WTC11 (cell line): ENCODE results near the gene LAS1L. TPM values are rescaled to one million over a fixed set of nuclear protein-coding genes. Genes with fewer than 3 reads are reported as not detected.

Experiments used
- ATAC-seq: fragments of 200-7000 bp; cut with Tn5 transposase; 2 replicates; pipeline ENCODE4 v1.10.0; 2021; ENCODE audit warnings: mild to moderate bottlenecking, moderate library complexity
- CTCF ChIA-PET: fragments of 300-600 bp; sonication (Branson Sonifier 250); formaldehyde crosslinking; loops from one replicate; lab custom pipeline; 2021; ENCODE audit warnings: antibody characterized with exemption; lab: Charles Lee
- POLR2A ChIA-PET: fragments of 350-600 bp; sonication (Branson Sonifier 250); formaldehyde crosslinking; loops from one replicate; lab custom pipeline; 2021; ENCODE audit warnings: antibody characterized with exemption; lab: Charles Lee
- DNase-seq: peaks from one replicate; pipeline ENCODE4 v3.0.0; 2021; ENCODE audit warnings: low spot score
- H3K27ac Mint-ChIP-seq: 2 replicates; pipeline ENCODE4 v1.8.0; 2021; ENCODE audit warnings: mixed read lengths
- H3K27me3 Mint-ChIP-seq: 2 replicates; pipeline ENCODE4 v1.8.0; 2021; ENCODE audit warnings: low read depth, mild to moderate bottlenecking, moderate library complexity, mixed read lengths
- H3K36me3 Mint-ChIP-seq: 2 replicates; pipeline ENCODE4 v1.8.0; 2021; ENCODE audit warnings: mixed read lengths
- H3K4me1 Mint-ChIP-seq: 2 replicates; pipeline ENCODE4 v1.8.0; 2022; ENCODE audit warnings: mixed read lengths
- H3K4me3 Mint-ChIP-seq: 2 replicates; pipeline ENCODE4 v1.8.0; 2021; ENCODE audit warnings: mild to moderate bottlenecking, moderate library complexity, mixed read lengths
- H3K9me3 Mint-ChIP-seq: 2 replicates; pipeline ENCODE4 v1.8.0; 2021; ENCODE audit warnings: mixed read lengths
- CREM ChIP-seq: sonication (generic); formaldehyde crosslinking; IDR thresholded peaks from 2 replicates; pipeline ENCODE4 v1.8.1; 2022; ENCODE audit warnings: mild to moderate bottlenecking, missing genetic modification reagents, moderate library complexity
- ELF4 ChIP-seq: sonication (generic); formaldehyde crosslinking; IDR thresholded peaks from 2 replicates; pipeline ENCODE4 v1.8.1; 2022; ENCODE audit warnings: low read depth, mild to moderate bottlenecking, moderate library complexity, missing genetic modification reagents
- ESRRA ChIP-seq: sonication (generic); formaldehyde crosslinking; IDR thresholded peaks from 2 replicates; pipeline ENCODE4 v1.8.1; 2022; ENCODE audit warnings: mild to moderate bottlenecking, missing genetic modification reagents, borderline replicate concordance
- FOXK1 ChIP-seq: sonication (generic); formaldehyde crosslinking; IDR thresholded peaks from 2 replicates; pipeline ENCODE4 v1.8.0; 2022; ENCODE audit warnings: mild to moderate bottlenecking, moderate library complexity, missing genetic modification reagents
- HMGA2 ChIP-seq: fragments of 250-450 bp; sonication (Bioruptor Pico); IDR thresholded peaks from 2 replicates; pipeline ENCODE4 v1.4.0; 2021; ENCODE audit warnings: mild to moderate bottlenecking, moderate library complexity
- JUN ChIP-seq: sonication (generic); formaldehyde crosslinking; IDR thresholded peaks from 2 replicates; pipeline ENCODE4 v1.8.0; 2023; ENCODE audit warnings: mild to moderate bottlenecking, missing genetic modification reagents
- MXD4 ChIP-seq: fragments of 250-450 bp; sonication (Bioruptor Pico); IDR thresholded peaks from 2 replicates; pipeline ENCODE4 v1.8.0; 2021; ENCODE audit warnings: mild to moderate bottlenecking, moderate library complexity, borderline replicate concordance
- MYBL2 ChIP-seq: sonication (generic); formaldehyde crosslinking; IDR thresholded peaks from 2 replicates; pipeline ENCODE4 v1.8.1; 2023; ENCODE audit warnings: mild to moderate bottlenecking, moderate library complexity, missing genetic modification reagents
- NFATC4 ChIP-seq: fragments of 250-450 bp; sonication (Bioruptor Pico); IDR thresholded peaks from 2 replicates; pipeline ENCODE4 v1.9.0; 2021; ENCODE audit warnings: mild to moderate bottlenecking
- NFE2L1 ChIP-seq: sonication (generic); formaldehyde crosslinking; IDR thresholded peaks from 2 replicates; pipeline ENCODE4 v1.8.1; 2023; ENCODE audit warnings: missing genetic modification reagents
- PRRX2 ChIP-seq: fragments of 250-450 bp; sonication (Bioruptor Pico); IDR thresholded peaks from 2 replicates; pipeline ENCODE4 v1.8.0; 2021; ENCODE audit warnings: mild to moderate bottlenecking
- SMAD4 ChIP-seq: sonication (generic); formaldehyde crosslinking; IDR thresholded peaks from 2 replicates; pipeline ENCODE4 v1.8.0; 2022; ENCODE audit warnings: mild to moderate bottlenecking, missing genetic modification reagents
- TCF7 ChIP-seq: sonication (generic); formaldehyde crosslinking; IDR thresholded peaks from 2 replicates; pipeline ENCODE4 v1.8.0; 2022; ENCODE audit warnings: mild to moderate bottlenecking, low read depth, missing genetic modification reagents, moderate library complexity
- TEAD1 ChIP-seq: sonication (generic); formaldehyde crosslinking; IDR thresholded peaks from 2 replicates; pipeline ENCODE4 v1.8.0; 2022; ENCODE audit warnings: mild to moderate bottlenecking, missing genetic modification reagents
- ZBTB21 ChIP-seq: sonication (generic); formaldehyde crosslinking; IDR thresholded peaks from 2 replicates; pipeline ENCODE4 v1.8.1; 2023; ENCODE audit warnings: mild to moderate bottlenecking, missing genetic modification reagents, borderline replicate concordance
- ZNF138 ChIP-seq: sonication (generic); formaldehyde crosslinking; conservative IDR thresholded peaks from 2 replicates; pipeline ENCODE4 v1.8.1; 2022; ENCODE audit warnings: mild to moderate bottlenecking, moderate library complexity, missing genetic modification reagents
- ZNF219 ChIP-seq: sonication (generic); formaldehyde crosslinking; IDR thresholded peaks from 2 replicates; pipeline ENCODE4 v1.8.0; 2023; ENCODE audit warnings: missing genetic modification reagents, mild to moderate bottlenecking, borderline replicate concordance
- ZNF416 ChIP-seq: fragments of 250-450 bp; sonication (Bioruptor Pico); IDR thresholded peaks from 2 replicates; pipeline ENCODE4 v1.9.0; 2021; ENCODE audit warnings: mild to moderate bottlenecking, inconsistent platforms
- ZNF671 ChIP-seq: fragments of 250-450 bp; sonication (Bioruptor Pico); IDR thresholded peaks from 2 replicates; pipeline ENCODE4 v1.8.0; 2021; ENCODE audit warnings: mild to moderate bottlenecking
- total RNA-seq: library from RNA; stranded (reverse); gene quantifications from 3 replicates; pipeline ENCODE4 v1.2.3, GENCODE V29; 2021
- TF ChIP-seq, protein P1 (sequence below): sonication (generic); formaldehyde crosslinking; IDR thresholded peaks from 2 replicates; pipeline ENCODE4 v1.8.0; 2022; ENCODE audit warnings: missing genetic modification reagents
- TF ChIP-seq, protein P2 (sequence below): fragments of 250-450 bp; sonication (Bioruptor Pico); IDR thresholded peaks from 2 replicates; pipeline ENCODE4 v2.1.2; 2022; ENCODE audit warnings: mild to moderate bottlenecking, moderate library complexity
- TF ChIP-seq, protein P3 (sequence below): sonication (generic); formaldehyde crosslinking; IDR thresholded peaks from 2 replicates; pipeline ENCODE4 v1.8.1; 2023; ENCODE audit warnings: mild to moderate bottlenecking, missing genetic modification reagents, moderate library complexity
- TF ChIP-seq, protein P4 (sequence below): fragments of 250-450 bp; sonication (Bioruptor Pico); IDR thresholded peaks from 2 replicates; pipeline ENCODE4 v1.9.0; 2021; ENCODE audit warnings: mild to moderate bottlenecking
- TF ChIP-seq, protein P5 (sequence below): fragments of 200-600 bp; IDR thresholded peaks from 2 replicates; pipeline ENCODE4 v1.8.0; 2022; ENCODE audit warnings: antibody characterized with exemption
- TF ChIP-seq, protein P6 (sequence below): sonication (generic); formaldehyde crosslinking; IDR thresholded peaks from 2 replicates; pipeline ENCODE4 v1.8.1; 2023; ENCODE audit warnings: mild to moderate bottlenecking, missing genetic modification reagents

The LAS1L gene
- total RNA-seq, 1 experiment from 2014 or later: 65.1 TPM

DNA sequence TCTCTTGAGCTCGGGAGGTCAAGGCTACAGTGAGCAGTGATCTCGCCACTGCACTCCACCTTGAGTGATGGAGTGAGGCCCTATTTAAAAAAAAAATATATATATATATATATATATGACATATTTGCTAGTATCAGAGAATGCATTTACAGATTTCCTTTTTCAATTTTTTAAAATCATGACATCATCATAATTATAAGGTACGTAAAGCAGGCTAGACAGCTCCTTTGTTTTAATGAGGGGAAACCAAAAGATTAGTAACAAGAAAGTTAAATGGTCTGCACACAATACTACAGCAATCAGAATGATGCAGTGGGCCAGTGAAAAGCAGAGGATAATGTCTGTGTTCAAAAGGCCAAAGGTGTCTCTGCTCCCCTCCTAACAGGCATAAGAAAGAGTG lies 43.0 kb downstream of the LAS1L start:
- Mint-ChIP-seq H3K4me3 (no peak overlapping the region), H3K27me3 (no peaks in the 10 kb centered on the region), H3K36me3 (no peaks in the 10 kb centered on the region), H3K4me1 (peaks cover 14% of the 10 kb centered on the region), H3K9me3 (no peaks in the 10 kb centered on the region), H3K27ac (no peak overlapping the region)
- DNase-seq: no peak
- no peak for ATAC-seq
- TF ChIP-seq NFATC4 (CRISPR knock-in tag) (no peak), CREM (no peak), ZBTB21 (CRISPR knock-in tag) (no peak), PRRX2 (CRISPR knock-in tag) (no peak), ESRRA (CRISPR knock-in tag) (no peak), TCF7 (CRISPR knock-in tag) (no peak), JUN (CRISPR knock-in tag) (no peak), SMAD4 (CRISPR knock-in tag) (no peak), ZNF416 (CRISPR knock-in tag) (no peak), HMGA2 (CRISPR knock-in tag) (no peak), MXD4 (CRISPR knock-in tag) (no peak), ZNF671 (CRISPR knock-in tag) (no peak), FOXK1 (no peak), NFE2L1 (no peak), ZNF138 (no peak)
- TF ChIP-seq, protein P1, sequence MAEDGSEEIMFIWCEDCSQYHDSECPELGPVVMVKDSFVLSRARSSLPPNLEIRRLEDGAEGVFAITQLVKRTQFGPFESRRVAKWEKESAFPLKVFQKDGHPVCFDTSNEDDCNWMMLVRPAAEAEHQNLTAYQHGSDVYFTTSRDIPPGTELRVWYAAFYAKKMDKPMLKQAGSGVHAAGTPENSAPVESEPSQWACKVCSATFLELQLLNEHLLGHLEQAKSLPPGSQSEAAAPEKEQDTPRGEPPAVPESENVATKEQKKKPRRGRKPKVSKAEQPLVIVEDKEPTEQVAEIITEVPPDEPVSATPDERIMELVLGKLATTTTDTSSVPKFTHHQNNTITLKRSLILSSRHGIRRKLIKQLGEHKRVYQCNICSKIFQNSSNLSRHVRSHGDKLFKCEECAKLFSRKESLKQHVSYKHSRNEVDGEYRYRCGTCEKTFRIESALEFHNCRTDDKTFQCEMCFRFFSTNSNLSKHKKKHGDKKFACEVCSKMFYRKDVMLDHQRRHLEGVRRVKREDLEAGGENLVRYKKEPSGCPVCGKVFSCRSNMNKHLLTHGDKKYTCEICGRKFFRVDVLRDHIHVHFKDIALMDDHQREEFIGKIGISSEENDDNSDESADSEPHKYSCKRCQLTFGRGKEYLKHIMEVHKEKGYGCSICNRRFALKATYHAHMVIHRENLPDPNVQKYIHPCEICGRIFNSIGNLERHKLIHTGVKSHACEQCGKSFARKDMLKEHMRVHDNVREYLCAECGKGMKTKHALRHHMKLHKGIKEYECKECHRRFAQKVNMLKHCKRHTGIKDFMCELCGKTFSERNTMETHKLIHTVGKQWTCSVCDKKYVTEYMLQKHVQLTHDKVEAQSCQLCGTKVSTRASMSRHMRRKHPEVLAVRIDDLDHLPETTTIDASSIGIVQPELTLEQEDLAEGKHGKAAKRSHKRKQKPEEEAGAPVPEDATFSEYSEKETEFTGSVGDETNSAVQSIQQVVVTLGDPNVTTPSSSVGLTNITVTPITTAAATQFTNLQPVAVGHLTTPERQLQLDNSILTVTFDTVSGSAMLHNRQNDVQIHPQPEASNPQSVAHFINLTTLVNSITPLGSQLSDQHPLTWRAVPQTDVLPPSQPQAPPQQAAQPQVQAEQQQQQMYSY (CRISPR knock-in tag): no peak
- TF ChIP-seq, protein P2, sequence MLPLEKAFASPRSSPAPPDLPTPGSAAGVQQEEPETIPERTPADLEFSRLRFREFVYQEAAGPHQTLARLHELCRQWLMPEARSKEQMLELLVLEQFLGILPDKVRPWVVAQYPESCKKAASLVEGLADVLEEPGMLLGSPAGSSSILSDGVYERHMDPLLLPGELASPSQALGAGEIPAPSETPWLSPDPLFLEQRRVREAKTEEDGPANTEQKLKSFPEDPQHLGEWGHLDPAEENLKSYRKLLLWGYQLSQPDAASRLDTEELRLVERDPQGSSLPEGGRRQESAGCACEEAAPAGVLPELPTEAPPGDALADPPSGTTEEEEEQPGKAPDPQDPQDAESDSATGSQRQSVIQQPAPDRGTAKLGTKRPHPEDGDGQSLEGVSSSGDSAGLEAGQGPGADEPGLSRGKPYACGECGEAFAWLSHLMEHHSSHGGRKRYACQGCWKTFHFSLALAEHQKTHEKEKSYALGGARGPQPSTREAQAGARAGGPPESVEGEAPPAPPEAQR: no peak
- TF ChIP-seq, protein P3, sequence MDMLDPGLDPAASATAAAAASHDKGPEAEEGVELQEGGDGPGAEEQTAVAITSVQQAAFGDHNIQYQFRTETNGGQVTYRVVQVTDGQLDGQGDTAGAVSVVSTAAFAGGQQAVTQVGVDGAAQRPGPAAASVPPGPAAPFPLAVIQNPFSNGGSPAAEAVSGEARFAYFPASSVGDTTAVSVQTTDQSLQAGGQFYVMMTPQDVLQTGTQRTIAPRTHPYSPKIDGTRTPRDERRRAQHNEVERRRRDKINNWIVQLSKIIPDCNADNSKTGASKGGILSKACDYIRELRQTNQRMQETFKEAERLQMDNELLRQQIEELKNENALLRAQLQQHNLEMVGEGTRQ: no peak
- TF ChIP-seq, protein P4, sequence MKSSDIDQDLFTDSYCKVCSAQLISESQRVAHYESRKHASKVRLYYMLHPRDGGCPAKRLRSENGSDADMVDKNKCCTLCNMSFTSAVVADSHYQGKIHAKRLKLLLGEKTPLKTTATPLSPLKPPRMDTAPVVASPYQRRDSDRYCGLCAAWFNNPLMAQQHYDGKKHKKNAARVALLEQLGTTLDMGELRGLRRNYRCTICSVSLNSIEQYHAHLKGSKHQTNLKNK: no peak
- POLR2A ChIA-PET: no interaction called here
- CTCF ChIA-PET: no interaction called here

DNA sequence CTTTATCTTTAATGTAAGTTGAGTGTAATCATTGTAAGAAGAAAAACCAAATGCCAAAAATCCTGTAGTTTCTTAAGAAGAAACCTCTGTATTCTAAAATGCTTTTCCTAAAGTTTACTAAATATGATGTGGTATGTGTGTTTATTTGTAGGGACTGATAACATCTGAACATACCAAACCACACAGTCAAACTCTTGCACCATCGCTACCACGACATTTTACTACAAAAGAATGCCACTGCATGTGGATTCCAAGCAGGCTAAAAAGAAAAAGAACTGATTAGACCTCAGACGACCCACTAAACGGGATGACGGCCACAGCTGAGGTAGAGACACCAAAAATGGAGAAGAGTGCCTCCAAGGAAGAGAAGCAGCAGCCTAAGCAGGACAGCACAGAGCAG lies 46.1 kb downstream of the LAS1L start:
- ChIA-PET CTCF (interaction anchor here (1.2 kb wide), 1 partner anchor 40 kb away, joined by 3 read pairs; no protein-coding TSS in a partner anchor), POLR2A (no interaction called here)
- H3K4me3 Mint-ChIP-seq: no peak overlapping the region
- DNase-seq: no peak
- no peaks in the 10 kb centered on the region for H3K9me3 Mint-ChIP-seq
- H3K4me1 Mint-ChIP-seq: peaks cover 19% of the 10 kb centered on the region
- no peak for ATAC-seq
- no peaks in the 10 kb centered on the region for H3K27me3 Mint-ChIP-seq
- H3K36me3 Mint-ChIP-seq: no peaks in the 10 kb centered on the region
- no peak overlapping the region for H3K27ac Mint-ChIP-seq
- TF ChIP-seq ELF4 (CRISPR knock-in tag) (no peak), ZNF219 (CRISPR knock-in tag) (no peak), MYBL2 (no peak), PRRX2 (CRISPR knock-in tag) (no peak), TEAD1 (CRISPR knock-in tag) (no peak)
- TF ChIP-seq, protein P1 (CRISPR knock-in tag): no peak
- TF ChIP-seq, protein P5, sequence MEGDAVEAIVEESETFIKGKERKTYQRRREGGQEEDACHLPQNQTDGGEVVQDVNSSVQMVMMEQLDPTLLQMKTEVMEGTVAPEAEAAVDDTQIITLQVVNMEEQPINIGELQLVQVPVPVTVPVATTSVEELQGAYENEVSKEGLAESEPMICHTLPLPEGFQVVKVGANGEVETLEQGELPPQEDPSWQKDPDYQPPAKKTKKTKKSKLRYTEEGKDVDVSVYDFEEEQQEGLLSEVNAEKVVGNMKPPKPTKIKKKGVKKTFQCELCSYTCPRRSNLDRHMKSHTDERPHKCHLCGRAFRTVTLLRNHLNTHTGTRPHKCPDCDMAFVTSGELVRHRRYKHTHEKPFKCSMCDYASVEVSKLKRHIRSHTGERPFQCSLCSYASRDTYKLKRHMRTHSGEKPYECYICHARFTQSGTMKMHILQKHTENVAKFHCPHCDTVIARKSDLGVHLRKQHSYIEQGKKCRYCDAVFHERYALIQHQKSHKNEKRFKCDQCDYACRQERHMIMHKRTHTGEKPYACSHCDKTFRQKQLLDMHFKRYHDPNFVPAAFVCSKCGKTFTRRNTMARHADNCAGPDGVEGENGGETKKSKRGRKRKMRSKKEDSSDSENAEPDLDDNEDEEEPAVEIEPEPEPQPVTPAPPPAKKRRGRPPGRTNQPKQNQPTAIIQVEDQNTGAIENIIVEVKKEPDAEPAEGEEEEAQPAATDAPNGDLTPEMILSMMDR: no peak
- TF ChIP-seq, protein P6, sequence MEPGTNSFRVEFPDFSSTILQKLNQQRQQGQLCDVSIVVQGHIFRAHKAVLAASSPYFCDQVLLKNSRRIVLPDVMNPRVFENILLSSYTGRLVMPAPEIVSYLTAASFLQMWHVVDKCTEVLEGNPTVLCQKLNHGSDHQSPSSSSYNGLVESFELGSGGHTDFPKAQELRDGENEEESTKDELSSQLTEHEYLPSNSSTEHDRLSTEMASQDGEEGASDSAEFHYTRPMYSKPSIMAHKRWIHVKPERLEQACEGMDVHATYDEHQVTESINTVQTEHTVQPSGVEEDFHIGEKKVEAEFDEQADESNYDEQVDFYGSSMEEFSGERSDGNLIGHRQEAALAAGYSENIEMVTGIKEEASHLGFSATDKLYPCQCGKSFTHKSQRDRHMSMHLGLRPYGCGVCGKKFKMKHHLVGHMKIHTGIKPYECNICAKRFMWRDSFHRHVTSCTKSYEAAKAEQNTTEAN (CRISPR knock-in tag): no peak
